Stimulated activated CD4-positive, alpha-beta T cell treated with anti-CD3 and anti-CD28 coated beads, Interleukin-1b, Interleukin-23, amount 100 ng/mL, for 48 hours (primary cell): ENCODE measurements around the gene MRPL23.

Source experiments
- DNase-seq: peaks from one replicate; pipeline ENCODE4 v3.0.0-alpha.2; 2020

The MRPL23 gene

GRCh38 chr11:1959786-1960185, 12.7 kb downstream of the MRPL23 start:
- no peak for DNase-seq

- no peak for DNase-seq
Measured at GRCh38 chr11:1963864-1964263, 16.7 kb downstream of the MRPL23 start.

GRCh38 chr11:1964348-1964747, 17.2 kb downstream of the MRPL23 start:
- DNase-seq = no peak

- no peak for DNase-seq
Measured at GRCh38 chr11:1964955-1965354, 17.8 kb downstream of the MRPL23 start.

GRCh38 chr11:1966531-1966930, 19.4 kb downstream of the MRPL23 start:
- DNase-seq = no peak

GRCh38 chr11:1967641-1968225, 20.6 kb downstream of the MRPL23 start:
- DNase-seq = no peak

- no peak for DNase-seq
Measured at GRCh38 chr11:1968454-1969002, 21.4 kb downstream of the MRPL23 start.

- no peak for DNase-seq
Measured at GRCh38 chr11:1969035-1969434, 21.9 kb downstream of the MRPL23 start.

- no peak for DNase-seq
Measured at GRCh38 chr11:1969776-1970175, 22.6 kb downstream of the MRPL23 start.

- DNase-seq = no peak
Measured at GRCh38 chr11:1970956-1971355, 23.8 kb downstream of the MRPL23 start.

- DNase-seq = no peak
Measured at GRCh38 chr11:1975185-1975584, 28.1 kb downstream of the MRPL23 start.

- no peak for DNase-seq
Measured at GRCh38 chr11:1978720-1979473, 31.8 kb downstream of the MRPL23 start.

GRCh38 chr11:1979607-1980006, 32.5 kb downstream of the MRPL23 start:
- DNase-seq = no peak

- DNase-seq = no peak
Measured at GRCh38 chr11:1982873-1983600, 35.9 kb downstream of the MRPL23 start.

- no peak for DNase-seq
Measured at GRCh38 chr11:1983601-1983961, 36.4 kb downstream of the MRPL23 start.

GRCh38 chr11:1987024-1987423, 39.9 kb downstream of the MRPL23 start:
- no peak for DNase-seq

GRCh38 chr11:1988174-1988573, 41.0 kb downstream of the MRPL23 start:
- no peak for DNase-seq

GRCh38 chr11:1988667-1989317, 41.7 kb downstream of the MRPL23 start:
- DNase-seq = no peak

- DNase-seq = no peak
Measured at GRCh38 chr11:1989953-1990352, 42.8 kb downstream of the MRPL23 start.

- DNase-seq = no peak
Measured at GRCh38 chr11:1990872-1991578, 43.9 kb downstream of the MRPL23 start.

GRCh38 chr11:1992111-1992510, 45.0 kb downstream of the MRPL23 start:
- no peak for DNase-seq

- no peak for DNase-seq
Measured at GRCh38 chr11:1994121-1994520, 47.0 kb downstream of the MRPL23 start.

- no peak for DNase-seq
Measured at GRCh38 chr11:1997755-1998154, 50.6 kb downstream of the MRPL23 start, which contains the start of gene H19. Gene H19, minus strand, starts transcription at chr11:1997842.
